NB4 (cell line): Measurements from ENCODE around the gene GNA14.

Experiments
- MYC ChIP-seq: IDR thresholded peaks from 2 replicates; pipeline ENCODE4 v1.6.1; 2011; ENCODE audit warnings: low read depth, low read length
- POLR2A ChIP-seq: IDR thresholded peaks from 2 replicates; pipeline ENCODE4 v1.6.1; 2011; ENCODE audit warnings: mild to moderate bottlenecking; ENCODE audit not compliant: insufficient read length; ENCODE audit errors: extremely low read depth
- TF ChIP-seq, protein P1 (sequence below): IDR thresholded peaks from one replicate; pipeline ENCODE4 v1.5.1; 2012; ENCODE audit warnings: low read depth, low read length
- TF ChIP-seq, protein P2 (sequence below): IDR thresholded peaks from 2 replicates; pipeline ENCODE4 v1.6.1; 2011; ENCODE audit warnings: low read depth, low read length

DNA sequence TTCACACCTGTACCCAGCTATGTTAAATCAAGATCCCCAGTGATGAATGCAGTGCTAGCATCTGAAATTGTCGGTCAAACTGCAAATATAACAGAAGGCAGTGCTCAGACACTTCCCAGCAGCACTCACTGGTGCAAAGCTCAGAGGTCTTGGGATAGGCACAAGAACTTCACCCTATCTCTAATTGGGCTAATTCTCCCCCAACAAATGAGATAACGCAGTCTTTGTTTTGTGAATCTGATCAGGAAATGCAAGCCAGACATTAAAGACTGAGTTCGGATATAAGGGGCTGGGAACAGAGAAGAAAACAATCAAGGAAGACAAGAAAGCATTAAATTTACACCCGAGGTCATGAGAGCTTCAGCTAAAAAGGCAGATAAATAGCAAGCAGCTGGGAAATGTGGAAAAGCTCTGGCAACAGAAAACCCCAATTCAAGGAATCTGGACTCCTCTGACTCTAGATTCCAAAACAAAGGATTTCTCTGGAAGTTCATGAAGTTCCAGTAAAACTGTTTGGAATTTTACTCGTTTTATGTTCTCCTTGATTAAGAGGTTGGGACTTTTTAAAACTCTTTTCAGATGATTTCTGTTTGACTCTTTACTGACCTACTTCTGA lies 65.1 kb downstream of the GNA14 start:
- TF ChIP-seq, protein P1, sequence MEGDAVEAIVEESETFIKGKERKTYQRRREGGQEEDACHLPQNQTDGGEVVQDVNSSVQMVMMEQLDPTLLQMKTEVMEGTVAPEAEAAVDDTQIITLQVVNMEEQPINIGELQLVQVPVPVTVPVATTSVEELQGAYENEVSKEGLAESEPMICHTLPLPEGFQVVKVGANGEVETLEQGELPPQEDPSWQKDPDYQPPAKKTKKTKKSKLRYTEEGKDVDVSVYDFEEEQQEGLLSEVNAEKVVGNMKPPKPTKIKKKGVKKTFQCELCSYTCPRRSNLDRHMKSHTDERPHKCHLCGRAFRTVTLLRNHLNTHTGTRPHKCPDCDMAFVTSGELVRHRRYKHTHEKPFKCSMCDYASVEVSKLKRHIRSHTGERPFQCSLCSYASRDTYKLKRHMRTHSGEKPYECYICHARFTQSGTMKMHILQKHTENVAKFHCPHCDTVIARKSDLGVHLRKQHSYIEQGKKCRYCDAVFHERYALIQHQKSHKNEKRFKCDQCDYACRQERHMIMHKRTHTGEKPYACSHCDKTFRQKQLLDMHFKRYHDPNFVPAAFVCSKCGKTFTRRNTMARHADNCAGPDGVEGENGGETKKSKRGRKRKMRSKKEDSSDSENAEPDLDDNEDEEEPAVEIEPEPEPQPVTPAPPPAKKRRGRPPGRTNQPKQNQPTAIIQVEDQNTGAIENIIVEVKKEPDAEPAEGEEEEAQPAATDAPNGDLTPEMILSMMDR, result no peak
- TF ChIP-seq POLR2A (no peak), MYC (no peak)
- TF ChIP-seq, protein P2, sequence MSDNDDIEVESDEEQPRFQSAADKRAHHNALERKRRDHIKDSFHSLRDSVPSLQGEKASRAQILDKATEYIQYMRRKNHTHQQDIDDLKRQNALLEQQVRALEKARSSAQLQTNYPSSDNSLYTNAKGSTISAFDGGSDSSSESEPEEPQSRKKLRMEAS, result no peak
